Fibroblast of villous mesenchyme (primary cell): ENCODE results near the gene ADGRL3. TPM values are rescaled to one million over a fixed set of nuclear protein-coding genes. Genes with fewer than 3 reads are reported as not detected.

Source experiments
- DNase-seq: peaks from one replicate; pipeline ENCODE4 v3.0.0-alpha.2; 2010; ENCODE audit warnings: low read depth
- H3K4me3 ChIP-seq: 2 replicates; pipeline ENCODE4 v1.5.1; 2011; ENCODE audit warnings: low read depth, mild to moderate bottlenecking, low read length
- total RNA-seq: library from RNA; depleted of rRNA; stranded (reverse); fragments of >200 nt; gene quantifications from 2 replicates; pipeline ENCODE4 v1.2.3, GENCODE V29; 2012
- TF ChIP-seq, protein P1 (sequence below): IDR thresholded peaks from 2 replicates; pipeline ENCODE4 v1.5.1; 2012; ENCODE audit warnings: low read depth, mild to moderate bottlenecking, low read length; ENCODE audit not compliant: insufficient read depth

ADGRL3 gene
- total RNA-seq, 1 donor: 2.2 TPM

GRCh38 chr4:61532336-61533000 lies 332.3 kb downstream of the ADGRL3 start:
- TF ChIP-seq, protein P1, sequence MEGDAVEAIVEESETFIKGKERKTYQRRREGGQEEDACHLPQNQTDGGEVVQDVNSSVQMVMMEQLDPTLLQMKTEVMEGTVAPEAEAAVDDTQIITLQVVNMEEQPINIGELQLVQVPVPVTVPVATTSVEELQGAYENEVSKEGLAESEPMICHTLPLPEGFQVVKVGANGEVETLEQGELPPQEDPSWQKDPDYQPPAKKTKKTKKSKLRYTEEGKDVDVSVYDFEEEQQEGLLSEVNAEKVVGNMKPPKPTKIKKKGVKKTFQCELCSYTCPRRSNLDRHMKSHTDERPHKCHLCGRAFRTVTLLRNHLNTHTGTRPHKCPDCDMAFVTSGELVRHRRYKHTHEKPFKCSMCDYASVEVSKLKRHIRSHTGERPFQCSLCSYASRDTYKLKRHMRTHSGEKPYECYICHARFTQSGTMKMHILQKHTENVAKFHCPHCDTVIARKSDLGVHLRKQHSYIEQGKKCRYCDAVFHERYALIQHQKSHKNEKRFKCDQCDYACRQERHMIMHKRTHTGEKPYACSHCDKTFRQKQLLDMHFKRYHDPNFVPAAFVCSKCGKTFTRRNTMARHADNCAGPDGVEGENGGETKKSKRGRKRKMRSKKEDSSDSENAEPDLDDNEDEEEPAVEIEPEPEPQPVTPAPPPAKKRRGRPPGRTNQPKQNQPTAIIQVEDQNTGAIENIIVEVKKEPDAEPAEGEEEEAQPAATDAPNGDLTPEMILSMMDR: no peak
- no peak for DNase-seq
- no peak overlapping the region for H3K4me3 ChIP-seq

DNA sequence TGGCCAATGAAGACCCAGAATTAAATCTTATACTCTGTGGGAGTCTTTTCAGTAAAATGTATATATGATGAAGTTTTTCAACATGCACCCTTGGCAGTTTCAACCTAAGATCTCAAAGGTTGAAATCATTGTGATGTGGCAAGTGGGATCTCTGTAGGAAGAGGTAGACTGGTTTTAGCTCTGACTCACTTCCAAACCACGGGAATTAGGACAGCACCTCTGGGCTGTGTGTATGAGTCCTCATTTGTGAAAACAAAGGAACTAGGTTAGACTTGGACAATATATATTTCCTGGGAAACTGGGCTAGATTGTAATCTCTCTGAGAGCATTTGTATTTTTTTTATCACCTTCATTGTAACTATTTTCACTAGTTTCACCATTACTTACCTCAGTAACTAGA lies 333.0 kb downstream of the ADGRL3 start:
- no peak for DNase-seq
- TF ChIP-seq, protein P1: no peak
- no peak overlapping the region for H3K4me3 ChIP-seq

DNA sequence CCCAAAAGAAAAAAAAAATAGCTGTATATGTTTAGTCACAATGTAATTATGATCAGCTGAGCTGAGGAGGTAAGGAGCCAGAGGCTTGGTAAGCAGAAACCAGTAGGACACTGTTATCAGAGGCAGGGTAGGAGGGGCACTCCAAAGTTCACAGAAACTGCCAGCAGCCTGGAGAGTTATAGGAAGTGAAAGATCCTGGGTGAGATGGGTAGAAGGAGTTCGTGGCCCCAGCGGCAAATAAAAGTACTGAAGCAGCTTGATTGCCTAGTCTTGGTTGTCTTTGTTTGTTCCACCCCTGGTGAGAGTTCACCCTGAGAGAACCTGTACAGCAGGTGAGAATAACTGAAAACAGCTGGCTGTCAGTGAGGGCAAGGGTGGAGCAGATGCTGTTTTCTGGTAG lies 340.8 kb downstream of the ADGRL3 start:
- TF ChIP-seq, protein P1: no peak
- no peak for DNase-seq
- H3K4me3 ChIP-seq: no peak overlapping the region

- DNase-seq: no peak
- TF ChIP-seq, protein P1: no peak
- H3K4me3 ChIP-seq: no peak overlapping the region
These were observed 341.3 kb downstream of the ADGRL3 start for GRCh38 chr4:61541459-61541858.

DNA sequence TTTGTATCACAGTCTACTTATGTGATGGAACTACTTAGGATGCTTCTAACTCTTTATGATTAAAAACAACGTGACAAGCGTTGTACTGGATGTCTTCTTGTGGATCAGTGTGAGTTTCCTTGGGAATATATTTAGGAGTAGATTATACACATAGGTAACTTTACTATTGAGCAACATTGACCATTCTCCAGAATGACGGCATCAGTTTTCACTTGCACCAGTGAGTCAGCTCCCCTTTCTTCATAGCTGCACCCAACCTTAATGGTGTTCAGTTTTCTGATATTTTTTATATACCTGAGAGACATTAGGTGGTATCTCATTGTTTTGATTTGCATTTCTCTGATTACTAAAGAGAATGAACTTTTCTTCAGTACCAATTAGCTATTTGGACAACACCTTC lies 343.9 kb downstream of the ADGRL3 start:
- no peak overlapping the region for H3K4me3 ChIP-seq
- no peak for DNase-seq
- TF ChIP-seq, protein P1: no peak

- H3K4me3 ChIP-seq: no peak overlapping the region
- DNase-seq: peak; percentile 5
- TF ChIP-seq, protein P1: no peak
These were observed 345.9 kb downstream of the ADGRL3 start for GRCh38 chr4:61545902-61546480.

GRCh38 chr4:61549336-61549735 lies 349.2 kb downstream of the ADGRL3 start:
- DNase-seq: no peak
- TF ChIP-seq, protein P1: no peak
- no peak overlapping the region for H3K4me3 ChIP-seq
